ENCODE measurements around the gene TP53I11.
A peak's percentile ranks its signal among the peaks of the same experiment; 100 is the strongest.

TP53I11 gene

GRCh38 chr11:44917741-44918140 lies 32.9 kb downstream of the TP53I11 start:
- H3K36me3 ChIP-seq (ENCODE audit: control insufficient read depth, insufficient read depth, low read length), result peaks cover 54% of the 10 kb centered on the region

GRCh38 chr11:44916801-44917385 lies 33.8 kb downstream of the TP53I11 start:
- H3K36me3 ChIP-seq (ENCODE audit: control insufficient read depth, insufficient read depth, low read length), result peaks cover 54% of the 10 kb centered on the region
- H3K4me1 ChIP-seq (ENCODE audit: control insufficient read depth, insufficient read depth, low read length, poor library complexity, severe bottlenecking), result no peaks in the 10 kb centered on the region
- H3K4me3 ChIP-seq (ENCODE audit: insufficient read depth, low read depth, low read length, poor library complexity, severe bottlenecking), result no peak overlapping the region
- H3K27ac ChIP-seq (ENCODE audit: insufficient read depth, low read length, poor library complexity, severe bottlenecking), result no peak overlapping the region
- DNase-seq, result no peak
- no peaks in the 10 kb centered on the region for H3K27me3 ChIP-seq (replicated peaks; ENCODE audit: control insufficient read depth, insufficient read depth, low read length, poor library complexity, severe bottlenecking)
- no peaks in the 10 kb centered on the region for H3K9me3 ChIP-seq (ENCODE audit: control insufficient read depth, low read length)

More at GRCh38 chr11:44917741-44918140, 32.9 kb downstream of the TP53I11 start:
- Histone ChIP-seq H3K27ac (ENCODE audit: insufficient read depth, low read length, poor library complexity, severe bottlenecking) (no peak overlapping the region), H3K27me3 (replicated peaks; ENCODE audit: control insufficient read depth, insufficient read depth, low read length, poor library complexity, severe bottlenecking) (no peaks in the 10 kb centered on the region), H3K4me3 (ENCODE audit: insufficient read depth, low read depth, low read length, poor library complexity, severe bottlenecking) (no peak overlapping the region), H3K4me1 (ENCODE audit: control insufficient read depth, insufficient read depth, low read length, poor library complexity, severe bottlenecking) (no peaks in the 10 kb centered on the region), H3K9me3 (ENCODE audit: control insufficient read depth, low read length) (no peaks in the 10 kb centered on the region)
- no peak for DNase-seq

- no peaks in the 10 kb centered on the region for H3K27me3 ChIP-seq (replicated peaks; ENCODE audit: control insufficient read depth, insufficient read depth, low read length, poor library complexity, severe bottlenecking)
Observed at GRCh38 chr11:44916331-44916730, 34.4 kb downstream of the TP53I11 start.

GRCh38 chr11:44915621-44916020 lies 35.1 kb downstream of the TP53I11 start:
- Histone ChIP-seq H3K27ac (ENCODE audit: insufficient read depth, low read length, poor library complexity, severe bottlenecking) (no peak overlapping the region), H3K4me3 (ENCODE audit: insufficient read depth, low read depth, low read length, poor library complexity, severe bottlenecking) (no peak overlapping the region), H3K36me3 (ENCODE audit: control insufficient read depth, insufficient read depth, low read length) (peaks cover 44% of the 10 kb centered on the region), H3K9me3 (ENCODE audit: control insufficient read depth, low read length) (no peaks in the 10 kb centered on the region), H3K27me3 (replicated peaks; ENCODE audit: control insufficient read depth, insufficient read depth, low read length, poor library complexity, severe bottlenecking) (no peaks in the 10 kb centered on the region), H3K4me1 (ENCODE audit: control insufficient read depth, insufficient read depth, low read length, poor library complexity, severe bottlenecking) (peaks cover 7% of the 10 kb centered on the region)
- no peak for DNase-seq

More at GRCh38 chr11:44916331-44916730, 34.4 kb downstream of the TP53I11 start:
- DNase-seq, result no peak
- H3K27ac ChIP-seq (ENCODE audit: insufficient read depth, low read length, poor library complexity, severe bottlenecking), result no peak overlapping the region
- no peaks in the 10 kb centered on the region for H3K9me3 ChIP-seq (ENCODE audit: control insufficient read depth, low read length)
- peaks cover 50% of the 10 kb centered on the region for H3K36me3 ChIP-seq (ENCODE audit: control insufficient read depth, insufficient read depth, low read length)
- H3K4me1 ChIP-seq (ENCODE audit: control insufficient read depth, insufficient read depth, low read length, poor library complexity, severe bottlenecking), result peaks cover 2% of the 10 kb centered on the region
- H3K4me3 ChIP-seq (ENCODE audit: insufficient read depth, low read depth, low read length, poor library complexity, severe bottlenecking), result no peak overlapping the region

GRCh38 chr11:44915004-44915403 lies 35.7 kb downstream of the TP53I11 start:
- peaks cover 39% of the 10 kb centered on the region for H3K36me3 ChIP-seq (ENCODE audit: control insufficient read depth, insufficient read depth, low read length)
- no peak overlapping the region for H3K27ac ChIP-seq (ENCODE audit: insufficient read depth, low read length, poor library complexity, severe bottlenecking)
- no peak for DNase-seq
- peaks cover 7% of the 10 kb centered on the region for H3K4me1 ChIP-seq (ENCODE audit: control insufficient read depth, insufficient read depth, low read length, poor library complexity, severe bottlenecking)
- no peak overlapping the region for H3K4me3 ChIP-seq (ENCODE audit: insufficient read depth, low read depth, low read length, poor library complexity, severe bottlenecking)
- H3K27me3 ChIP-seq (replicated peaks; ENCODE audit: control insufficient read depth, insufficient read depth, low read length, poor library complexity, severe bottlenecking), result no peaks in the 10 kb centered on the region
- no peaks in the 10 kb centered on the region for H3K9me3 ChIP-seq (ENCODE audit: control insufficient read depth, low read length)

- peaks cover 36% of the 10 kb centered on the region for H3K36me3 ChIP-seq (ENCODE audit: control insufficient read depth, insufficient read depth, low read length)
- no peak for DNase-seq
- no peaks in the 10 kb centered on the region for H3K27me3 ChIP-seq (replicated peaks; ENCODE audit: control insufficient read depth, insufficient read depth, low read length, poor library complexity, severe bottlenecking)
- peaks cover 7% of the 10 kb centered on the region for H3K4me1 ChIP-seq (ENCODE audit: control insufficient read depth, insufficient read depth, low read length, poor library complexity, severe bottlenecking)
- no peak overlapping the region for H3K4me3 ChIP-seq (ENCODE audit: insufficient read depth, low read depth, low read length, poor library complexity, severe bottlenecking)
- H3K9me3 ChIP-seq (ENCODE audit: control insufficient read depth, low read length), result no peaks in the 10 kb centered on the region
- no peak overlapping the region for H3K27ac ChIP-seq (ENCODE audit: insufficient read depth, low read length, poor library complexity, severe bottlenecking)
Observed at GRCh38 chr11:44914105-44914504, 36.6 kb downstream of the TP53I11 start.

GRCh38 chr11:44913502-44913901 lies 37.2 kb downstream of the TP53I11 start:
- DNase-seq, result no peak
- peaks cover 31% of the 10 kb centered on the region for H3K36me3 ChIP-seq (ENCODE audit: control insufficient read depth, insufficient read depth, low read length)
- no peaks in the 10 kb centered on the region for H3K27me3 ChIP-seq (replicated peaks; ENCODE audit: control insufficient read depth, insufficient read depth, low read length, poor library complexity, severe bottlenecking)
- H3K4me3 ChIP-seq (ENCODE audit: insufficient read depth, low read depth, low read length, poor library complexity, severe bottlenecking), result no peak overlapping the region
- no peaks in the 10 kb centered on the region for H3K9me3 ChIP-seq (ENCODE audit: control insufficient read depth, low read length)
- H3K4me1 ChIP-seq (ENCODE audit: control insufficient read depth, insufficient read depth, low read length, poor library complexity, severe bottlenecking), result peaks cover 7% of the 10 kb centered on the region
- H3K27ac ChIP-seq (ENCODE audit: insufficient read depth, low read length, poor library complexity, severe bottlenecking), result no peak overlapping the region

GRCh38 chr11:44912270-44912987 lies 38.3 kb downstream of the TP53I11 start:
- Histone ChIP-seq H3K36me3 (ENCODE audit: control insufficient read depth, insufficient read depth, low read length) (peaks cover 26% of the 10 kb centered on the region), H3K4me1 (ENCODE audit: control insufficient read depth, insufficient read depth, low read length, poor library complexity, severe bottlenecking) (peaks cover 7% of the 10 kb centered on the region), H3K4me3 (ENCODE audit: insufficient read depth, low read depth, low read length, poor library complexity, severe bottlenecking) (no peak overlapping the region)

GRCh38 chr11:44911029-44911814 lies 39.5 kb downstream of the TP53I11 start:
- Histone ChIP-seq H3K4me1 (ENCODE audit: control insufficient read depth, insufficient read depth, low read length, poor library complexity, severe bottlenecking) (peaks cover 7% of the 10 kb centered on the region), H3K4me3 (ENCODE audit: insufficient read depth, low read depth, low read length, poor library complexity, severe bottlenecking) (no peak overlapping the region), H3K27me3 (replicated peaks; ENCODE audit: control insufficient read depth, insufficient read depth, low read length, poor library complexity, severe bottlenecking) (no peaks in the 10 kb centered on the region), H3K27ac (ENCODE audit: insufficient read depth, low read length, poor library complexity, severe bottlenecking) (no peak overlapping the region), H3K36me3 (ENCODE audit: control insufficient read depth, insufficient read depth, low read length) (peaks cover 25% of the 10 kb centered on the region), H3K9me3 (ENCODE audit: control insufficient read depth, low read length) (no peaks in the 10 kb centered on the region)
- DNase-seq, result peak; percentile 45 to 78 (median 65)

More at GRCh38 chr11:44912270-44912987, 38.3 kb downstream of the TP53I11 start:
- no peak for DNase-seq
- no peak overlapping the region for H3K27ac ChIP-seq (ENCODE audit: insufficient read depth, low read length, poor library complexity, severe bottlenecking)
- no peaks in the 10 kb centered on the region for H3K27me3 ChIP-seq (replicated peaks; ENCODE audit: control insufficient read depth, insufficient read depth, low read length, poor library complexity, severe bottlenecking)
- no peaks in the 10 kb centered on the region for H3K9me3 ChIP-seq (ENCODE audit: control insufficient read depth, low read length)

- H3K36me3 ChIP-seq (ENCODE audit: control insufficient read depth, insufficient read depth, low read length), result peaks cover 19% of the 10 kb centered on the region
- H3K27ac ChIP-seq (ENCODE audit: insufficient read depth, low read length, poor library complexity, severe bottlenecking), result no peak overlapping the region
- H3K9me3 ChIP-seq (ENCODE audit: control insufficient read depth, low read length), result no peaks in the 10 kb centered on the region
- DNase-seq, result no peak
- H3K4me1 ChIP-seq (ENCODE audit: control insufficient read depth, insufficient read depth, low read length, poor library complexity, severe bottlenecking), result peaks cover 7% of the 10 kb centered on the region
- no peaks in the 10 kb centered on the region for H3K27me3 ChIP-seq (replicated peaks; ENCODE audit: control insufficient read depth, insufficient read depth, low read length, poor library complexity, severe bottlenecking)
- H3K4me3 ChIP-seq (ENCODE audit: insufficient read depth, low read depth, low read length, poor library complexity, severe bottlenecking), result no peak overlapping the region
Observed at GRCh38 chr11:44910591-44910990, 40.1 kb downstream of the TP53I11 start.
